IPS-NIHi7 (cell line): ENCODE data around the gene SHOC1.
"Not testable (repeated sequence)": the region's sequence is repeated elsewhere in the genome, so short reads cannot be mapped to it uniquely, and the experiment has no call there.

Experiments used
- DNase-seq: peaks from one replicate; pipeline ENCODE4 v3.0.0; 2012; ENCODE audit warnings: mixed read lengths; ENCODE audit errors: extremely low spot score

The SHOC1 gene

GRCh38 chr9:111794835-111795556 lies at the start of gene SHOC1:
TSS of gene SHOC1 (minus strand) at chr9:111794937. CDS start at chr9:111791418, 3,519 bp downstream.
- no peak for DNase-seq

- no peak for DNase-seq
Observed at GRCh38 chr9:111843971-111844370, 49.2 kb upstream of the SHOC1 start.

- no peak for DNase-seq
Observed at GRCh38 chr9:111842313-111842712, 47.6 kb upstream of the SHOC1 start.

- no peak for DNase-seq
Observed at GRCh38 chr9:111840442-111840841, 45.7 kb upstream of the SHOC1 start.

- no peak for DNase-seq
Observed at GRCh38 chr9:111839987-111840386, 45.2 kb upstream of the SHOC1 start.

DNA sequence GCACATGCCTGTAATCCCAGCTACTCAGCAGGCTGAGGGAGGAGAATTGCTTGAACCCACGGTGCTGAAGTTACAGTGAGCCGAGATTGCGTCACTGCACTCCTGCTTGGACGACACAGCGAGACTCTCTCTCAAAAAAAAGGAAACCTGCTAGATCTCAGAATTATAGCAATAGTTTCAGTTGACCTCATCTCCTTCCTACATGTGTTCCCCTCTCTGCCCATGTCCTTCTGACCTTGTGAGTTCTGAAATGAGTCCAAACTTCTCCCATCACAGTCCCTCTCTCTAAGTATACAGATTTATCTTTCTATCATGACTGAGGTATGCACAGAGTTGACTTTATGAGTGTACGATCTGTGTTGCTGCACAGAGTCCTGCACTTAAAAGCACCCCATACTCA lies 44.6 kb upstream of the SHOC1 start:
- DNase-seq: no peak

- no peak for DNase-seq
Observed at GRCh38 chr9:111838439-111838838, 43.7 kb upstream of the SHOC1 start.

- DNase-seq: no peak
Observed at GRCh38 chr9:111836311-111836710, 41.6 kb upstream of the SHOC1 start.

GRCh38 chr9:111833941-111834340 lies 39.2 kb upstream of the SHOC1 start:
- DNase-seq: no peak

GRCh38 chr9:111832449-111832848 lies 37.7 kb upstream of the SHOC1 start:
- DNase-seq: no peak

GRCh38 chr9:111831371-111832108 lies 36.8 kb upstream of the SHOC1 start:
- no peak for DNase-seq

GRCh38 chr9:111828193-111828592 lies 33.5 kb upstream of the SHOC1 start:
- DNase-seq: no peak

DNA sequence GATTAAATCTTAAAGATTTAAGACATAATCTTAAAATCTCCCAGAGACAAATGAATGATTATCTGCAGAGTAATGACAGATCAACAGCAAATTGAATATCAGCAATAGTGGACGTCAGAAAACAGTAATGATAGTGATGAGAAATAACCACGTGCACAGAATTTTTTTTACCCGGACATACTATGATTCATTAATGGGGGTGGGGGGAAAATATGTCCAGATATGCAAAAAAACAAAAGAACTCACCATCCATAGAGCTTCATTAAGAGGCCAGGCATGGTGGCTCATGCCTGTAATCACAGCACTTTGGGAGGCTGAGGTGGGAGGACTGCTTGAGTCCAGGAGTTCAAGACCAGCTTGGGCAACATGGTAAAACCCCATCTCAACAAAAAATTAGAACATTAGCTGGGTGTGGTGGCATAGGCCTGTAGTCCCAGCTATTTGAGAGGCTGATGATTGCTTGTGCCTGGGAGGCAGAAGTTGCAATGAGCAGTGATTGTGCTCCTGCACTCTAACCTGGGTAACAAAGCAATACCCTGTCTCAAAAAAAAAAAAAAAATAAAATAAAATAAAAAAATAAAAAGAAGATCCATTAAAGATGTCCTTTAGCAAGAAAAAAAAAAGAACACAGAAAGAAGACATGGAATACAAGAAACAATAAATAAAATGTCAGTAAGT lies 30.9 kb upstream of the SHOC1 start:
- no peak for DNase-seq

- DNase-seq: no peak
Observed at GRCh38 chr9:111821006-111821528, 26.3 kb upstream of the SHOC1 start.

DNA sequence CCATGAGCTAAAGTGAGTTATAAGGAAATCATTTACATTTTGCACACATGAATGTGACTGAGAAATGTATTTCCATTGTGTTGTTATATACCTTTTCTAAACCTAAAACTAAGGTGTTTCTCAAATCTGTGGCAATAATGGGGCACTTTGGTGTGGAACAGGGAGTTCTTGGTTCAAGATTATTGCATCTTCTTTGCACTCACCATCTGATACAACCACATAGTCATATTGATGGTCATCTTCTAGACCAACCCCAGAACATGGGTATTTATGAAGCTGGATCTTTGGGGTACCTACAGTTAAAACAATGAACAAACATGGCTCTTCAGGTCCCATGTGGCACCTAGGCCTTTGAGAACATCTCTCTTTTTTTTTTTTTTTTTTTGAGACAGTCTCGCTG lies 24.6 kb upstream of the SHOC1 start:
- no peak for DNase-seq

DNA sequence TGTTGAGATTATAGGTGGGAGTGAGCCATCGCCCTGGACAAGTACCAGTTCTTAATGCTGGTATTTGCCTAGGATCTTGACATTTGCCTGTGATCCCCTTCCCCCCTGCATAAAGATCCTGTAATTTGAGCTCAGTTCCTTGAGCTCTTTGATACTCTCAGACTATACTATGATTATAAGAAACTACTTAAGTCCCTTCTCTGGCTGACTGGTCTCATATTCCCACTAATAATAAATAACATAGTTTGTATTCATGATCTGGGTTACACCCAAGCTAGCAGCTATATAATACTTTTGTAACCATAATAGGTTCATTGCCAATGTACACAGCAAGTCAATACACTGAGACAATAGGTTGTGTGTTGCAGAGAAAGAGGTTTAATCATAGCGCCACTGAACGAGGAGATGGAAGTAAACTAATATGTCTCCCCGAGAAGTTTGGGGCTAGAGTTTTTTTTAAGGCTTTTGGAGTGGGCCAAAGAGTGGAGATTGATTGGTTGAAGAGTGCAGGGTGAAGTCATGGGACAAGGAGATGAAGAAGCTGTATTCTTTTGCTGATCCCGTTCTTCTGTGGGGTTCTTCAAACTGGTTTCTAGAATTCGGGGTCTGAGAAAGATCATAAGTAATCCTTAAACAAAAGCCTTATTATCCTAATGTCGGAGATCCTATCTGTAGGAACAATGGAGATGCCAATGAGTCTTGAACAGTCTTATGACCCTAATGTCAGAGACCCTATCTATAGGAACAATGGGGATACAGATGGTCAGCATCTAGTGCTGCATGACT lies 20.7 kb upstream of the SHOC1 start:
- no peak for DNase-seq

DNA sequence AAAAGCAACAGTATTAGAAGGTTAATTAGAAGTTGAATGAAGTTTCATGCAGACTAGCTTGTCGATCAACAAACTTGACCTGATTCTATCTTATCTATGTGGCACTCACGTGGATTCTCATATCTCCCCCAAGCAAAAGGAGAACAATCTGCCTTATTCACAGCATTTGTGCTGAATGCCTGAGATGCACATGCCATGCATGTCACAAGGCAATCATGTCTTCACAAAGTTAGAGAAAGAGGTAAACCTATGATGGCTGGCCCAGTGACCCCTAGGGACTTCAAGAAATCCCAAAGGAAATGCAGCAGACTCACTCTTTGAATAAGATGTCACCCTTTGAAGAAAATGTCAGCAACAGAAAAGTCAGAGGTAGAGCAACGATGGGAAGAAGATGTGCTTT lies 17.6 kb upstream of the SHOC1 start:
- no peak for DNase-seq

DNA sequence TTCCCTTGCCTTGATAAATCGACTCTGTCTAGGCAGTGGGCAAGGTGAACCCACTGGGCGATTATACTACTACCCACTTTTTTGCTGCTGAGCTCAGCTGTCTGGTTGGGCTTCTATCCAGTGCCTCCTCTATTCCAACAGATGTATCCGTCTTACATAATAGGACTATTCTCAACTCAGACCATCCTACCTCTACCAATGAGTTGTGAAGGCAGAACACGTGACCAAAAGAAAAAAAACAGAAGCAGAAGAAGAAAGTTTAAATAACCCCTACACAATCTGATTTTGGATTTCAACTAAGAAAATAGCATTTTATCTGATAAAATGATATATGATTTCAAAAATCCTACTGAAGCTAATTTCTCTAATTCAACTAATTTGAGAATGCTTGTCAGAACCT lies 16.2 kb upstream of the SHOC1 start:
- DNase-seq: no peak

- DNase-seq: not testable (repeated sequence)
Observed at GRCh38 chr9:111810415-111810814, 15.7 kb upstream of the SHOC1 start.

- no peak for DNase-seq
Observed at GRCh38 chr9:111807197-111807596, 12.5 kb upstream of the SHOC1 start.

DNA sequence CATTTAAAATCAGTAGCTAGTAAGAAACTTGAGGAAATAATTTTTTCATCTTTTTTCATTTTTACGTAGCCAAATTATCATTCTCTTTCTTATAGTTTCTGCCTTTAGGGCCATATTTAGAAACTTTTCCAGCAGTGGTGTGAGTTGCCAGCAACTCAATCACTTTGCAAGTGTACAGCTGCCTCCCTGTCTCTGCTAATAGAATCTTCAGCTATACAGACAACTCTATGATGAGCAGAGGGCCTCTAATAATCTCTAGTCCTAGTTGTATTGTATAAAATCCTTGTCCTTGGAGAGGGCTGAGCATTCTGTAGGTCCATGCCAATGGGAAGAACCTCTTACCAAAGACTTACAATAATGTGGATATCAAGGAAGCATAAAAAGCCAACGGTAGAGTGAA lies 11.5 kb upstream of the SHOC1 start:
- no peak for DNase-seq

DNA sequence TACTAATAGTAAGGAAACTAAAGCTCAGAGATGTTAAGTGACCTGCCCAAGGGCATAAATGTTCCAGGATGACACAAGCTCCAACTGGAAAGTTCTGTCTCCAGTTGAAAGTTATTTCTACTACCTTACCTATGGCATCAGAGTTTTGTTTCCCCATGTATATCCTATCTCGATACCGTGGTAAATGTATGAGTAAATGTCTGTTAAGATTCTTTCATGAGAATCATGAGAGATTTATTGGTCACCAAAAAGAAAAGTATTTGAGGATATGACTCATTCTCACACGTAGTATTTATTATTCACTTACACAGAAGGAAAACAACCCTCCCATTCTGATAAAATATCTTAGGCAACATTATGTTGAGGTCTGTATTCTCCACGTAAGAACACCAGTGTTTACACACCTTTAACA lies 11.1 kb upstream of the SHOC1 start:
- DNase-seq: no peak
